NCI-H2081 (cell line): ENCODE measurements around the gene FADS3.

Source experiments
- DNase-seq, 2 experiments: peaks; one replicate each; lab custom pipeline; 2025; lab: John Stamatoyannopoulos, UW

The FADS3 gene

DNA sequence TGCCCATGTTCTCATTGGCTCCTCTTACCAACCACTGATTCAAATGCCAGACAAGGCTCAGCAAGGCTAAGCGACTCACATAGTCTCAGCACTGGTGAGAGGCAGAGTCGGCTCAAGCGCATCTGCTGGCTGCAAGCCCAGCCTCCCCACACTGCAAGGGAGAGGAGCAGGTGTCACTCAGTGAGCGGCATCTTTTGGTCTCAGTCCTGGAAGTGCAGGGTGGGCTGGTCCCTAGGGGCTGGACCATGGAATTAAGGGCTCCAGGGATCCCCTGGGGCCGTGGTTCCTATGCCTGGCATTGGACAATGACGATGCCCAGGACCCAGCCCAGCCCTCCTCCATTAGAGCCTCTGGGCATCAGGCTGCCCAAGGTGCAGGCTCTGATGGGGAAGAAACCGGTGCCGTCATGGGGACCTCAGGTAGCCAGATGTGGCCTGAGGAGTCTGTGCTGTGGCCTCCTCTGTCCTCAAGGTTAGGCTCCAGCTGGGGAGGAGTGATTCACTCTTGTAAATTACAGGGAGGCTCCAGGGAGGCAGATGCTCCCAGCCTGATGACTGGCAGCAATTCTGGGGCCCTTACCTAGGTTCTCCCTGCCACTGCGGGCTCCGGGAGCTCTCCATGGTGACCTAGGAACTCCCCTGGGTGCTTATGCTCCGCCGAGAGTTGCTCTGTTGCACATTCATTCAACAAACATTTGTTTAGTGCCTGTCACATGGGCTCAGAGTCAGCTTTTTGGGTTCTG is 35.2 kb downstream of the FADS3 start:
- peak in 1 of 2 experiments; percentile 5 for DNase-seq

- DNase-seq = no peak
Measured at GRCh38 chr11:61854966-61855714, 36.2 kb downstream of the FADS3 start.

DNA sequence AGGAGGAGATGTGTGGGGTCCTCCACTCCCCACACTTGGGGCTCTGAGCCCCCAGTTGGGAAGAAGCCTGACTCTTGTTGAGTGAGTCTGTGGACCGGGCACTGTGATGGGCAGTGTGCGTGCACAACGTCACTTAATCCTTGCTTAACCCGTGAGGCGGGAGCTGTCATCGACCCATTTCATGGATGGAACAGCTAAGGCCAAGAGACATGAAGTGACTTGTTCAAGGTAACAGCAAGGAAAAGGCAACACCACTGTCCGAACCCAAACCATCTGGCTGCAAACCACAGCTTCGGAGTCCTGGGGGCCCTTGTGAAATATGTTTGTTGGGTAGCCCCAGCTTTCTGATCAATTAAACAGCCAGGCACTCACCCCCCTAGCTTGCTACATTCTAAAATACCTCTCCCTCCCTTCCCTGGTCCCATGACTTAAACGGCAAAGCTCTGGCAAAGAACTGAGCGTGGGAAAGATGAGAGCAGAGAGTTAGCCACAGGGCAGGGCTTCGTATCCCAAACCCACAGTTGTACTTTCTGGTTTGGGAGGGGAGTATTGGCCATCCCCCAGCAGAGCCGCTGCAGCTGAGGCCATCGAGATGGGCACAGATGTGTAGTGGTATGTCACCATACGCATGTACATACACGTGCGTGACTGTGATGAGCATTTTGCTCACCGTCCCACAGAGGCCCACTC is 37.0 kb downstream of the FADS3 start:
- DNase-seq = no peak

- DNase-seq = no peak
Measured at GRCh38 chr11:61853698-61854169, 37.6 kb downstream of the FADS3 start.

GRCh38 chr11:61851900-61852295 is 39.4 kb downstream of the FADS3 start:
- no peak for DNase-seq

DNA sequence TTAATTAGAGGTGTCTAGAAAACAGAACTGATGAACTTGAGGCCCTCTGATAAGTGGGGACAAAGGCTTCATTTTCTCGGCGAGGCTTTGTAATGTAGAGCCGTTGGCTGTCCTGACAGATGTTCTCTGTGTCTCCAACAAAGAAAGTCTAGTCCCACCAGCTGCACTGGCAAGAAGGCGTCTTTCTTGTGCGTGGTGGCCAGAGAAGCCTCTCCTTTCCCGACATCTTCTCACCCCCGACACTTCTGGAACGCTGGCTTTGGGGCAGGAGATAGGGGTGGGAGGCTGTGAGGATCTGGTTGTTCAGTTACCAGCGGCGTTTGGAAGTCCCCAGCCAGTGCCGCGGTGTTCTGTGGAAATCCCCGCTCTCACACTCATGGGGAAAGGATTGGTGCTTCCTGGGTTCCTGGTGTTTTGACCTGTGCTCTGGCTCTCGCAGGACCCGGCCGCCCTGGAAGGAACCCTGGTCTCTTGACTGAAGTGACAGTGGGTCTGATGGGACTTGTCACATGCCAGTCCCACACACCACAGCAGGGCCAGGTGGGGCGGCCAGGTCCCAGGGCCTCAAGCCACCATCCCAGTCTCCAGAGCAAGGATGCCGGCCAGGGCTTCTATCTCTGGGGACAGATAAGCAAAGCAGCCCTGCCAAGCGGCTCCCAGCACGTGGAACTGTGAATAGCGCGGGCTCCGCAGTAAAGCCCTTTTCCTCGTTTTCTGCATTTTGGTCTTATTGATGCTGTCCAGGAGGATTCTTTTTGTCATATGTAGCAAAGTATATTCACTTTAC is 40.0 kb downstream of the FADS3 start:
- DNase-seq = no peak

DNA sequence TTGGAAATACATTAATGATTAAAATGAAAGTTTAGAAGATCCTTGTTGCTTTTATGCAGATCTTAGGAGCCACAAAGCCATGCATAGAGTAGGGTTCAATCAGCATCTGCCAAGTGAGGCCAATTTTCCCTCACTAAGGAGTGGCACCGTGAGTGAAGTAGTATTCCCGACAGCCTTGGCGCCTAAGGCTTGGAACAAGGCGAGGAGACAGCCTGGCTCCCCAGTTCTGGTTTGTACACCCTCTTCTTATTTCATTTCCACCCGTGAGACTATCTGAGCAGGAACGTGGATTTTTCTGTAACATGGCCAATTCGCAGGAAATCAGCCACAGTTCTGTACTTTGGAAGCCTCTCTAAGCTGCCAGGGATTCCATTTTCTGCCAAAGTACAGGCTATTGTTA is 40.7 kb downstream of the FADS3 start:
- no peak for DNase-seq

GRCh38 chr11:61848631-61849030 is 42.7 kb downstream of the FADS3 start:
- no peak for DNase-seq

GRCh38 chr11:61847914-61848581 is 43.3 kb downstream of the FADS3 start:
- DNase-seq = no peak

- no peak for DNase-seq
Measured at GRCh38 chr11:61846362-61847020, 44.9 kb downstream of the FADS3 start.

DNA sequence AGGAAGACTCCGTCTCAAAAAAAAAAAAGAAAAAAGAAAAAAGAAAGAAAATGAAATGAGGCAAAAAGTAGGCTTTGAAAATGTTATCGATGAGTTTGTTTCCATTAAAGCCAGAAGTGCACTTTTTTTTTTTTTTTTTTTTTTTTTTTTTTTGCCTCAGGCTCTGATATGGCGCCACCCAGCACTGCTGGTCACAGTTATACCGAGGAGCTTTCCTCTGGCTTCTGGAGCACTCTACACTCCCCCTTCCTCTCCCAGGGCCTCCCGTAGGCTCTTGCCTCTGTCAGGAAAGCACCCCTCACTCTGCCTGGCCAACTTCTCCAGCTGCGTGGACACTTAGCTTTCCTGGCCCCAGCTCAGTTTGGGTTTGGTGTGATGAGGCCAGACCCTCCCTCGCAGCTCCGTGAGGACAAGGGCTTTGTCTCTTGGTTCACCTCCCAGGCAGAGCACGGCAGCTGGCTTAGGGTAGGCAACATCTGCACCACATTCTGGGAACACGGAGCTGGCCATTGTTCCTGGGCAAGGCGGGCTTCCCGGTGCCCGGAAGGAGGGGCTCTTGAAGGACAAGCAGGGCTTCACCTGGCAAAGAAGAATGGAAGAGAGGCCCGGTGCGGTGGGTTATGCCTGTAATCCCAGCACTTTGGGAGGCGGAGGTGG is 46.3 kb downstream of the FADS3 start:
- DNase-seq = no peak

- DNase-seq = no peak
Measured at GRCh38 chr11:61842528-61842820, 48.9 kb downstream of the FADS3 start.

- DNase-seq = no peak
Measured at GRCh38 chr11:61841636-61842527, 49.5 kb downstream of the FADS3 start.

DNA sequence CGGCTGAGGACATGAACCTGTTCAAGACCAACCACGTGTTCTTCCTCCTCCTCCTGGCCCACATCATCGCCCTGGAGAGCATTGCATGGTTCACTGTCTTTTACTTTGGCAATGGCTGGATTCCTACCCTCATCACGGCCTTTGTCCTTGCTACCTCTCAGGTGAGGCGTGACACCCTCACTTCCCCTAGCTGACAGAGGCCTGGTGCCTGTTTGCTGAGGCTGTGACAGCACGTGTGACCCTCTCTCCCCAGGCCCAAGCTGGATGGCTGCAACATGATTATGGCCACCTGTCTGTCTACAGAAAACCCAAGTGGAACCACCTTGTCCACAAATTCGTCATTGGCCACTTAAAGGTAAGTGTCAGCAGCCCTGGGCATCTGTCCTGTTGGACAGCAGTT is 51.0 kb downstream of the FADS3 start:
- DNase-seq = no peak

- no peak for DNase-seq
Measured at GRCh38 chr11:61839742-61840141, 51.6 kb downstream of the FADS3 start.

- DNase-seq = no peak
Measured at GRCh38 chr11:61838921-61839320, 52.4 kb downstream of the FADS3 start.

- no peak for DNase-seq
Measured at GRCh38 chr11:61838501-61838900, 52.8 kb downstream of the FADS3 start.

DNA sequence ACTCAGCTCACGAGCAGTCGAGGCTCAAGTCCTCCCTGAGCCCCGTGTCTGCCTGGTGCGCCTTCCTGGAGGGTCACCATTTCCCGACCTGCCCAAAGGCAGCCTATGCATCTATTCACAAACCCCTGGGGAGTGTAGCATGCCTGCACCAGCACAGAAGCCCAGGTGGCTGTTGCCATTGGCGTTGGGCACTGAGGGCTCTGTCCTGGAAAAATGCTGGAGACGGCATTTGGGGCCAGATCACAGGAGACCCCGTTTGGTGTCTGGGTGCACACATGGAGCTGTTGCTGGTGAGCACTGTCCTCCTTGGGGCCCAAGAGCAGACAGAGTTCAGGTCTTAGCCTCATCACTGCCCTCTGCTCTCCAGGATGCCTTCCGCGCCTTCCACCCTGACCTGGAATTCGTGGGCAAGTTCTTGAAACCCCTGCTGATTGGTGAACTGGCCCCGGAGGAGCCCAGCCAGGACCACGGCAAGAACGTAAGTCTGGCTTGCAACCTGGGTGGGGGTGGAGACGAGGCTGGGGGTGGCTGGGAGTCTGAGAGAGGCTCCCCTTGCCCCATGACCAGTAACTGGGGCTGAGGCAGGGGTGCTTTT is 53.8 kb downstream of the FADS3 start:
- no peak for DNase-seq

DNA sequence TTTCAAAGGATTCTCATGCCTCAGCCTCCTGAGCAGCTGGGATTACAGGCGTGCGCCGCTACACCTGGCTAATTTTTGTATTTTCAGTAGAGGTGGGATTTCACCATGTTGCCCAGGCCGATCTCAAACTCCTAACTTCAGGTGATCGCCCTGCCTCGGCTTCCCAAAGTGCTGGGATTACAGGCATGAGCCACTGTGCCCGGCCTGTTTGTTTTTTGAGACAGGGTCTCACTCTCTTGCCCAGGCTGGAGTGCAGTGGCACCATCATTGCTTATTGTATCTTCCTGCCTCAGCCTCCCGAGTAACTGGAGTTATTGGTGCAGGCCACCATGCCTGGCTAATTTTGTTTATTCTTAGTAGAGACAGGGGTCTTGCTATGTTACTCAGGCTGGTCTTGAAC is 55.2 kb downstream of the FADS3 start:
- no peak for DNase-seq
